Calu3 (cell line): ENCODE data around the gene LAMP1. TPM values are rescaled to one million over a fixed set of nuclear protein-coding genes. Genes with fewer than 3 reads are reported as not detected.

Experiments used
- BruUV-seq: library from RNA; stranded (reverse); fragments of 400-500 nt; replicated peaks from 2 replicates; lab custom pipeline; 2021; lab: Mats Ljungman, UMichigan
- CTCF ChIA-PET: fragments of 300-600 bp; sonication (Branson Sonifier 250); formaldehyde crosslinking; loops from one replicate; lab custom pipeline; 2022; ENCODE audit warnings: antibody characterized with exemption; lab: Charles Lee
- DNase-seq: peaks from one replicate; pipeline ENCODE4 v3.0.0; 2022
- H3K27ac Mint-ChIP-seq: one replicate; pipeline ENCODE4 v1.8.0; 2022; ENCODE audit warnings: mixed read lengths; ENCODE audit not compliant: unreplicated experiment
- H3K27me3 Mint-ChIP-seq: one replicate; pipeline ENCODE4 v1.8.0; 2022; ENCODE audit warnings: mixed read lengths; ENCODE audit not compliant: unreplicated experiment
- H3K36me3 Mint-ChIP-seq: one replicate; pipeline ENCODE4 v1.8.0; 2022; ENCODE audit warnings: mild to moderate bottlenecking, moderate library complexity, mixed read lengths; ENCODE audit not compliant: insufficient read depth, unreplicated experiment
- H3K4me1 Mint-ChIP-seq: one replicate; pipeline ENCODE4 v1.8.0; 2022; ENCODE audit warnings: mild to moderate bottlenecking, low read depth, mixed read lengths; ENCODE audit not compliant: unreplicated experiment
- H3K4me3 Mint-ChIP-seq: one replicate; pipeline ENCODE4 v1.8.0; 2022; ENCODE audit warnings: mild to moderate bottlenecking, low read depth, moderate library complexity, mixed read lengths; ENCODE audit not compliant: unreplicated experiment
- H3K9me3 Mint-ChIP-seq: one replicate; pipeline ENCODE4 v1.8.0; 2022; ENCODE audit warnings: low read depth, mixed read lengths; ENCODE audit not compliant: unreplicated experiment
- intact Hi-C: fragments of 100-400 bp; cut with micrococcal nuclease; formaldehyde crosslinking; loops from one replicate; pipeline ENCODE4 v1.10.0; 2022; ENCODE audit not compliant: unreplicated experiment
- total RNA-seq: library from RNA; stranded (reverse); gene quantifications from 2 replicates; pipeline ENCODE4 v1.2.3, GENCODE V29; 2022
- TF ChIP-seq, protein P1 (sequence below): fragments of 200-600 bp; IDR thresholded peaks from one replicate; pipeline ENCODE4 v1.8.0; 2022; ENCODE audit warnings: antibody characterized with exemption; ENCODE audit not compliant: unreplicated experiment

LAMP1 gene
- total RNA-seq, 1 experiment from 2014 or later = 70.7 TPM

GRCh38 chr13:113351514-113352026 is 54.5 kb downstream of the LAMP1 start:
- no peak overlapping the region for H3K4me3 Mint-ChIP-seq
- TF ChIP-seq, protein P1, sequence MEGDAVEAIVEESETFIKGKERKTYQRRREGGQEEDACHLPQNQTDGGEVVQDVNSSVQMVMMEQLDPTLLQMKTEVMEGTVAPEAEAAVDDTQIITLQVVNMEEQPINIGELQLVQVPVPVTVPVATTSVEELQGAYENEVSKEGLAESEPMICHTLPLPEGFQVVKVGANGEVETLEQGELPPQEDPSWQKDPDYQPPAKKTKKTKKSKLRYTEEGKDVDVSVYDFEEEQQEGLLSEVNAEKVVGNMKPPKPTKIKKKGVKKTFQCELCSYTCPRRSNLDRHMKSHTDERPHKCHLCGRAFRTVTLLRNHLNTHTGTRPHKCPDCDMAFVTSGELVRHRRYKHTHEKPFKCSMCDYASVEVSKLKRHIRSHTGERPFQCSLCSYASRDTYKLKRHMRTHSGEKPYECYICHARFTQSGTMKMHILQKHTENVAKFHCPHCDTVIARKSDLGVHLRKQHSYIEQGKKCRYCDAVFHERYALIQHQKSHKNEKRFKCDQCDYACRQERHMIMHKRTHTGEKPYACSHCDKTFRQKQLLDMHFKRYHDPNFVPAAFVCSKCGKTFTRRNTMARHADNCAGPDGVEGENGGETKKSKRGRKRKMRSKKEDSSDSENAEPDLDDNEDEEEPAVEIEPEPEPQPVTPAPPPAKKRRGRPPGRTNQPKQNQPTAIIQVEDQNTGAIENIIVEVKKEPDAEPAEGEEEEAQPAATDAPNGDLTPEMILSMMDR = no peak
- no peaks in the 10 kb centered on the region for H3K4me1 Mint-ChIP-seq
- intact Hi-C loops = no loop called here
- H3K36me3 Mint-ChIP-seq = peaks cover 5% of the 10 kb centered on the region
- CTCF ChIA-PET = no interaction called here
- no peaks in the 10 kb centered on the region for H3K9me3 Mint-ChIP-seq
- DNase-seq = no peak
- BruUV-seq = no TSS peak
- H3K27ac Mint-ChIP-seq = no peak overlapping the region
- no peaks in the 10 kb centered on the region for H3K27me3 Mint-ChIP-seq

DNA sequence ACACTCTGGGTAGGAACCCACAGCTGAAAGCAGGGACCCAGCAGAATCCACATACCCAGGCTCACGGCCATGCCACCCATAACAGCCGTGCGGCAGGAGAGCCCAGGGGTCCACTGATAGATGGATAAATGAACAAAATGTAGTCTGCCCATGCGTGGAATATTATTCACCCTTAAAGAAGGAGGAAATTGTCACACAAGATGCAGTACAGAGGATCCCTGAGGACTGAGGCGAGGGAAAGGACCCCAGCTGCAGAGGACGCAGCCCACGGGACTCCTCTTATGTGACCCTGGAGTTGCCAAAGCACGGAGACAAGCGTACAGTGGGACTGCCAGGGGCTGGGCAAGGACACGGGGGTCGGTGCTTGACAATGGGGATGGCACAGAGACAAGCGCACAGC is 56.2 kb downstream of the LAMP1 start:
- H3K9me3 Mint-ChIP-seq = no peaks in the 10 kb centered on the region
- no peak overlapping the region for H3K27ac Mint-ChIP-seq
- no peak overlapping the region for H3K4me3 Mint-ChIP-seq
- no TSS peak for BruUV-seq
- DNase-seq = no peak
- no peaks in the 10 kb centered on the region for H3K27me3 Mint-ChIP-seq
- intact Hi-C loops = no loop called here
- peaks cover 5% of the 10 kb centered on the region for H3K36me3 Mint-ChIP-seq
- H3K4me1 Mint-ChIP-seq = no peaks in the 10 kb centered on the region
- TF ChIP-seq, protein P1 = no peak
- CTCF ChIA-PET = no interaction called here

DNA sequence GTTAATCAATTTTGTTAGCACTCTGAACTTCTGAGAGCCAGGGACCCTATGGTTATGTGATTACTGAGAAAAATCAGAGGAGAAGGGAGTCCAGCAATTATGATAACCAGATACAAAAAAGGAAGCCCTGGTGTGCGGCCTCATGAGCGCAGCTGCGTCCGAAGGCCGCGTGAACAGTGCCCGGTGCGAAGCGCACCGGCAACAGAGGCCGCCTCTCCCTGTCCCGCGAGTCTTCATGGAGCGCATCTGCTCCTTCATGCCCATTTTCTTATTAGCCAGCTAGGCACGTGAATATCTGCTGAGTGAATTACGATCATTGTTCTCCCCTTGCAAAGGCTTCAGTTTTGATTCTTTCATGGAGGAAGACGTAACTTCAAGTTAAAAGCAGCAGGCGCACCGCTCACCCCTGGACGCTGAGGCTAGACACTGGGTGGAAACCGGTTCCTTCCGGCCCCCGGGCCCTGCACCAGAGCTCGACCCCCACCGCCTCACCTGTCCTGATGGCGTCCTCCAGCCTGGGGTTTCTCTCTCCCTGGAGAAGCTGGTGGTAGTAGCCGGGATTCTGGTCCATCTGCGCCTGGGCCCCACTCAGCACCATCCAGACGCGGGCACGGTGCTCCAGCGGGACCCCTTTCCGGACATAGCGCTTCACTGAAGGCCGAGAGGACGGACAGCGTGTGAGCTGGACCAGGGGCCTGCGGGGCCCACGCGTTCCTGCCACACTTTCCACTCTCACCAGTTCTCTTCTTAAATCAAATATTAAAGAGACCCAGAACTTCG is 58.0 kb downstream of the LAMP1 start:
- Mint-ChIP-seq H3K36me3 (no peaks in the 10 kb centered on the region), H3K4me3 (no peak overlapping the region), H3K27me3 (no peaks in the 10 kb centered on the region), H3K9me3 (no peaks in the 10 kb centered on the region), H3K4me1 (no peaks in the 10 kb centered on the region), H3K27ac (no peak overlapping the region)
- no peak for DNase-seq
- CTCF ChIA-PET = no interaction called here
- intact Hi-C loops = no loop called here
- no TSS peak for BruUV-seq
- TF ChIP-seq, protein P1 = no peak

DNA sequence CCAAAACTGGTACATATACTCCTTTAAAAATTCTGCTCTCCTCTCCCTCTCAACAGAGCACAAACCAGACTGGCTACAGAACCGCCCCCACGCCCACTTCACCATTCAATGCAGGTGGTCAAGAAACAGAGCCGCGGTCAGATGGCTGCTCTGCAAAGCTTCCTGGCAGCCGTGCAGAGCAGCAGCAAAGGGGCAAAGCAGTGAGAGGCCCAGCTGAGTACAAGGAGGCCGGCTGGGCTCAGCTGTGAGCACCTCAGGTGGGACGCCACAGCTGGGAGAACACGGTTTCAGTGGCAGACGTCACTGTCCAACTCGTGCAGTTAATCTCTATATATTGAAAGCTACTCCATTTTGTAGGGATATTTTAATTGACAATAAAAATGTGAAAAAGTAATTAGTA is 58.6 kb downstream of the LAMP1 start:
- Mint-ChIP-seq H3K4me1 (no peaks in the 10 kb centered on the region), H3K27me3 (no peaks in the 10 kb centered on the region), H3K9me3 (no peaks in the 10 kb centered on the region), H3K27ac (no peak overlapping the region), H3K36me3 (no peaks in the 10 kb centered on the region), H3K4me3 (no peak overlapping the region)
- CTCF ChIA-PET = no interaction called here
- TF ChIP-seq, protein P1 = no peak
- intact Hi-C loops = no loop called here
- DNase-seq = no peak
- BruUV-seq = no TSS peak
